ENCODE data around the gene SLC25A38. TPM values are rescaled to one million over a fixed set of nuclear protein-coding genes. Genes with fewer than 3 reads are reported as not detected.

The SLC25A38 gene
- total and polyA plus RNA-seq, 10 of the 15 experiments (the other 5 are each of a cell fraction or from before 2014, with no cell fraction given): 15.2 to 55.2 (median 39.2) TPM

DNA sequence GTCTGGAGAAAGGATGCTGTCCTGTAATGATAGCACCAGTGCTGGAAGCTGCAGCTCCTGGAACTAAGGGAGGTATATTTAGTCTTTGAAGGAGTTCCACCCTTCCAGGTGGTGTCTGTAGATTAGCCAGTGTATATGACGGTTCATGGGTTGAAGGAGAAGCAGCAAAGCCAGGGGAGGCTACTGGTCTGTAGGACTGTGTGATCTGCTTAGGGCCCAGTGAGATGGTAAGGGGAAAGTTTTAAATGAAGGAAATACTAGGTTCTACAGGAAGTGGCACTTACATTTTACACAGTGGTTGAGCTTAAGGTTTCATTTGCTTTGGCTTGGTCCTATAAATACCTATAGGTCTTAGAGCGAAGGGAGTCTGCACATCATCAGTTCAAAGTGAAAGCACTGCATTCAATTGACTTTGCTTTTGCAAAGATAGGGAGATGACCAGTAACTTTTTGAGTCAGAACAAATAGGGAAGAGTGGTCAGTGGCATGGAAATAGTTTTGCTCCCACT, 5.6 kb downstream of the SLC25A38 start (continued):
- TF ChIP-seq MTA3 (IDR thresholded peaks at IDR 0.05; ENCODE audit: borderline replicate concordance, low read length) (peak; percentile 56; the same call in 1 of the 2 replicates), RUNX3 (IDR thresholded peaks at IDR 0.05; ENCODE audit: low read length) (peak; percentile 84), HDAC6 (IDR thresholded peaks at IDR 0.05; ENCODE audit: unreplicated experiment) (no peak), CHD1 (IDR thresholded peaks at IDR 0.05; ENCODE audit: low read depth, low read length) (no peak), SREBF1 (IDR thresholded peaks at IDR 0.05; ENCODE audit: low read length) (no peak), HCFC1 (IDR thresholded peaks at IDR 0.05; ENCODE audit: low read length) (no peak), KAT2A (conservative IDR thresholded peaks at IDR 0.05; ENCODE audit: control insufficient read depth, low read depth, low read length) (no peak), BMI1 (IDR thresholded peaks at IDR 0.05; ENCODE audit: borderline replicate concordance) (no peak)
- TF ChIP-seq, protein P1, sequence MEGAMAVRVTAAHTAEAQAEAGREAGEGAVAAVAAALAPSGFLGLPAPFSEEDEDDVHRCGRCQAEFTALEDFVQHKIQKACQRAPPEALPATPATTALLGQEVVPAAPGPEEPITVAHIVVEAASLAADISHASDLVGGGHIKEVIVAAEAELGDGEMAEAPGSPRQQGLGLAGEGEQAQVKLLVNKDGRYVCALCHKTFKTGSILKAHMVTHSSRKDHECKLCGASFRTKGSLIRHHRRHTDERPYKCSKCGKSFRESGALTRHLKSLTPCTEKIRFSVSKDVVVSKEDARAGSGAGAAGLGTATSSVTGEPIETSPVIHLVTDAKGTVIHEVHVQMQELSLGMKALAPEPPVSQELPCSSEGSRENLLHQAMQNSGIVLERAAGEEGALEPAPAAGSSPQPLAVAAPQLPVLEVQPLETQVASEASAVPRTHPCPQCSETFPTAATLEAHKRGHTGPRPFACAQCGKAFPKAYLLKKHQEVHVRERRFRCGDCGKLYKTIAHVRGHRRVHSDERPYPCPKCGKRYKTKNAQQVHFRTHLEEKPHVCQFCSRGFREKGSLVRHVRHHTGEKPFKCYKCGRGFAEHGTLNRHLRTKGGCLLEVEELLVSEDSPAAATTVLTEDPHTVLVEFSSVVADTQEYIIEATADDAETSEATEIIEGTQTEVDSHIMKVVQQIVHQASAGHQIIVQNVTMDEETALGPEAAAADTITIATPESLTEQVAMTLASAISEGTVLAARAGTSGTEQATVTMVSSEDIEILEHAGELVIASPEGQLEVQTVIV (IDR thresholded peaks at IDR 0.05; ENCODE audit: borderline replicate concordance, partially characterized antibody): no peak
- TF ChIP-seq, protein P2, sequence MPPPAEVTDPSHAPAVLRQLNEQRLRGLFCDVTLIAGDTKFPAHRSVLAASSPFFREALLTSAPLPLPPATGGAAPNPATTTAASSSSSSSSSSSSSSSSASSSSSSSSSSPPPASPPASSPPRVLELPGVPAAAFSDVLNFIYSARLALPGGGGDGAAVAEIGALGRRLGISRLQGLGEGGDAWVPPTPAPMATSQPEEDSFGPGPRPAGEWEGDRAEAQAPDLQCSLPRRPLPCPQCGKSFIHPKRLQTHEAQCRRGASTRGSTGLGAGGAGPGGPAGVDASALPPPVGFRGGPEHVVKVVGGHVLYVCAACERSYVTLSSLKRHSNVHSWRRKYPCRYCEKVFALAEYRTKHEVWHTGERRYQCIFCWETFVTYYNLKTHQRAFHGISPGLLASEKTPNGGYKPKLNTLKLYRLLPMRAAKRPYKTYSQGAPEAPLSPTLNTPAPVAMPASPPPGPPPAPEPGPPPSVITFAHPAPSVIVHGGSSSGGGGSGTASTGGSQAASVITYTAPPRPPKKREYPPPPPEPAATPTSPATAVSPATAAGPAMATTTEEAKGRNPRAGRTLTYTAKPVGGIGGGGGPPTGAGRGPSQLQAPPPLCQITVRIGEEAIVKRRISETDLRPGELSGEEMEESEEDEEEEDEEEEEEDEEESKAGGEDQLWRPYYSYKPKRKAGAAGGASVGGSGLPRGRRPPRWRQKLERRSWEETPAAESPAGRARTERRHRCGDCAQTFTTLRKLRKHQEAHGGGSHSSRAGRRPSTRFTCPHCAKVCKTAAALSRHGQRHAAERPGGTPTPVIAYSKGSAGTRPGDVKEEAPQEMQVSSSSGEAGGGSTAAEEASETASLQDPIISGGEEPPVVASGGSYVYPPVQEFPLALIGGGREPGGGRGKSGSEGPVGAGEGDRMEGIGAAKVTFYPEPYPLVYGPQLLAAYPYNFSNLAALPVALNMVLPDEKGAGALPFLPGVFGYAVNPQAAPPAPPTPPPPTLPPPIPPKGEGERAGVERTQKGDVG (CRISPR knock-in tag; IDR thresholded peaks at IDR 0.05): no peak
- TF ChIP-seq, protein P3, sequence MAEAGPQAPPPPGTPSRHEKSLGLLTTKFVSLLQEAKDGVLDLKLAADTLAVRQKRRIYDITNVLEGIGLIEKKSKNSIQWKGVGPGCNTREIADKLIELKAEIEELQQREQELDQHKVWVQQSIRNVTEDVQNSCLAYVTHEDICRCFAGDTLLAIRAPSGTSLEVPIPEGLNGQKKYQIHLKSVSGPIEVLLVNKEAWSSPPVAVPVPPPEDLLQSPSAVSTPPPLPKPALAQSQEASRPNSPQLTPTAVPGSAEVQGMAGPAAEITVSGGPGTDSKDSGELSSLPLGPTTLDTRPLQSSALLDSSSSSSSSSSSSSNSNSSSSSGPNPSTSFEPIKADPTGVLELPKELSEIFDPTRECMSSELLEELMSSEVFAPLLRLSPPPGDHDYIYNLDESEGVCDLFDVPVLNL (IDR thresholded peaks at IDR 0.05; ENCODE audit: low read depth, low read length): no peak
- TF ChIP-seq, protein P4, sequence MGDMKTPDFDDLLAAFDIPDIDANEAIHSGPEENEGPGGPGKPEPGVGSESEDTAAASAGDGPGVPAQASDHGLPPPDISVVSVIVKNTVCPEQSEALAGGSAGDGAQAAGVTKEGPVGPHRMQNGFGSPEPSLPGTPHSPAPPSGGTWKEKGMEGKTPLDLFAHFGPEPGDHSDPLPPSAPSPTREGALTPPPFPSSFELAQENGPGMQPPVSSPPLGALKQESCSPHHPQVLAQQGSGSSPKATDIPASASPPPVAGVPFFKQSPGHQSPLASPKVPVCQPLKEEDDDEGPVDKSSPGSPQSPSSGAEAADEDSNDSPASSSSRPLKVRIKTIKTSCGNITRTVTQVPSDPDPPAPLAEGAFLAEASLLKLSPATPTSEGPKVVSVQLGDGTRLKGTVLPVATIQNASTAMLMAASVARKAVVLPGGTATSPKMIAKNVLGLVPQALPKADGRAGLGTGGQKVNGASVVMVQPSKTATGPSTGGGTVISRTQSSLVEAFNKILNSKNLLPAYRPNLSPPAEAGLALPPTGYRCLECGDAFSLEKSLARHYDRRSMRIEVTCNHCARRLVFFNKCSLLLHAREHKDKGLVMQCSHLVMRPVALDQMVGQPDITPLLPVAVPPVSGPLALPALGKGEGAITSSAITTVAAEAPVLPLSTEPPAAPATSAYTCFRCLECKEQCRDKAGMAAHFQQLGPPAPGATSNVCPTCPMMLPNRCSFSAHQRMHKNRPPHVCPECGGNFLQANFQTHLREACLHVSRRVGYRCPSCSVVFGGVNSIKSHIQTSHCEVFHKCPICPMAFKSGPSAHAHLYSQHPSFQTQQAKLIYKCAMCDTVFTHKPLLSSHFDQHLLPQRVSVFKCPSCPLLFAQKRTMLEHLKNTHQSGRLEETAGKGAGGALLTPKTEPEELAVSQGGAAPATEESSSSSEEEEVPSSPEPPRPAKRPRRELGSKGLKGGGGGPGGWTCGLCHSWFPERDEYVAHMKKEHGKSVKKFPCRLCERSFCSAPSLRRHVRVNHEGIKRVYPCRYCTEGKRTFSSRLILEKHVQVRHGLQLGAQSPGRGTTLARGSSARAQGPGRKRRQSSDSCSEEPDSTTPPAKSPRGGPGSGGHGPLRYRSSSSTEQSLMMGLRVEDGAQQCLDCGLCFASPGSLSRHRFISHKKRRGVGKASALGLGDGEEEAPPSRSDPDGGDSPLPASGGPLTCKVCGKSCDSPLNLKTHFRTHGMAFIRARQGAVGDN (IDR thresholded peaks at IDR 0.05): no peak
- TF ChIP-seq, protein P5, sequence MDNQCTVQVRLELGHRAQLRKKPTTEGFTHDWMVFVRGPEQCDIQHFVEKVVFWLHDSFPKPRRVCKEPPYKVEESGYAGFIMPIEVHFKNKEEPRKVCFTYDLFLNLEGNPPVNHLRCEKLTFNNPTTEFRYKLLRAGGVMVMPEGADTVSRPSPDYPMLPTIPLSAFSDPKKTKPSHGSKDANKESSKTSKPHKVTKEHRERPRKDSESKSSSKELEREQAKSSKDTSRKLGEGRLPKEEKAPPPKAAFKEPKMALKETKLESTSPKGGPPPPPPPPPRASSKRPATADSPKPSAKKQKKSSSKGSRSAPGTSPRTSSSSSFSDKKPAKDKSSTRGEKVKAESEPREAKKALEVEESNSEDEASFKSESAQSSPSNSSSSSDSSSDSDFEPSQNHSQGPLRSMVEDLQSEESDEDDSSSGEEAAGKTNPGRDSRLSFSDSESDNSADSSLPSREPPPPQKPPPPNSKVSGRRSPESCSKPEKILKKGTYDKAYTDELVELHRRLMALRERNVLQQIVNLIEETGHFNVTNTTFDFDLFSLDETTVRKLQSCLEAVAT (IDR thresholded peaks at IDR 0.05): no peak
